Fibroblast of the aortic adventitia (primary cell): Measurements from ENCODE around the gene EVI5. TPM values are rescaled to one million over a fixed set of nuclear protein-coding genes. Genes with fewer than 3 reads are reported as not detected.
"Not testable (repeated sequence)": the region's sequence is repeated elsewhere in the genome, so short reads cannot be mapped to it uniquely, and the experiment has no call there.

Source experiments
- DNase-seq: peaks from one replicate; pipeline ENCODE4 v3.0.0-alpha.2; 2010; ENCODE audit warnings: low read depth
- H3K4me3 ChIP-seq: 2 replicates; pipeline ENCODE4 v1.5.1; 2011; ENCODE audit warnings: low read depth, mild to moderate bottlenecking, control low read depth, low read length, moderate library complexity
- CTCF ChIP-seq: IDR thresholded peaks from 2 replicates; pipeline ENCODE4 v1.5.1; 2011; ENCODE audit warnings: mild to moderate bottlenecking, low read length, control low read depth, inconsistent platforms; ENCODE audit not compliant: insufficient read depth
- total RNA-seq: library from RNA; depleted of rRNA; stranded (reverse); fragments of >200 nt; gene quantifications from 2 replicates; pipeline ENCODE4 v1.2.3, GENCODE V29; 2012; ENCODE audit warnings: low replicate concordance

Gene EVI5
- total RNA-seq, 1 donor = 55.3 TPM

GRCh38 chr1:92784021-92784638 lies 778 bp downstream of the EVI5 start:
- peak overlapping the region; percentile 94 for H3K4me3 ChIP-seq
- no peak for TF ChIP-seq CTCF
- peak; percentile 60 for DNase-seq

GRCh38 chr1:92783550-92783949 lies 1.4 kb downstream of the EVI5 start:
- peak; percentile 20 for TF ChIP-seq CTCF
- peak overlapping the region; percentile 94 for H3K4me3 ChIP-seq
- DNase-seq = peak; percentile 44

GRCh38 chr1:92778376-92778775 lies 6.5 kb downstream of the EVI5 start:
- H3K4me3 ChIP-seq = no peak overlapping the region
- DNase-seq = peak; percentile 54
- no peak for TF ChIP-seq CTCF

GRCh38 chr1:92774407-92774806 lies 10.5 kb downstream of the EVI5 start:
- TF ChIP-seq CTCF = no peak
- no peak for DNase-seq
- no peak overlapping the region for H3K4me3 ChIP-seq

- DNase-seq, H3K4me3 ChIP-seq: not testable (repeated sequence)
Observed at GRCh38 chr1:92773749-92774148, 11.2 kb downstream of the EVI5 start.

- H3K4me3 ChIP-seq = no peak overlapping the region
- no peak for TF ChIP-seq CTCF
- no peak for DNase-seq
Observed at GRCh38 chr1:92769856-92770255, 15.1 kb downstream of the EVI5 start.

GRCh38 chr1:92768915-92769314 lies 16.0 kb downstream of the EVI5 start:
- no peak for TF ChIP-seq CTCF
- no peak for DNase-seq

More at GRCh38 chr1:92768915-92769314, 16.0 kb downstream of the EVI5 start:
- no peak overlapping the region for H3K4me3 ChIP-seq
